ENCODE data around the gene JHY.

DNA sequence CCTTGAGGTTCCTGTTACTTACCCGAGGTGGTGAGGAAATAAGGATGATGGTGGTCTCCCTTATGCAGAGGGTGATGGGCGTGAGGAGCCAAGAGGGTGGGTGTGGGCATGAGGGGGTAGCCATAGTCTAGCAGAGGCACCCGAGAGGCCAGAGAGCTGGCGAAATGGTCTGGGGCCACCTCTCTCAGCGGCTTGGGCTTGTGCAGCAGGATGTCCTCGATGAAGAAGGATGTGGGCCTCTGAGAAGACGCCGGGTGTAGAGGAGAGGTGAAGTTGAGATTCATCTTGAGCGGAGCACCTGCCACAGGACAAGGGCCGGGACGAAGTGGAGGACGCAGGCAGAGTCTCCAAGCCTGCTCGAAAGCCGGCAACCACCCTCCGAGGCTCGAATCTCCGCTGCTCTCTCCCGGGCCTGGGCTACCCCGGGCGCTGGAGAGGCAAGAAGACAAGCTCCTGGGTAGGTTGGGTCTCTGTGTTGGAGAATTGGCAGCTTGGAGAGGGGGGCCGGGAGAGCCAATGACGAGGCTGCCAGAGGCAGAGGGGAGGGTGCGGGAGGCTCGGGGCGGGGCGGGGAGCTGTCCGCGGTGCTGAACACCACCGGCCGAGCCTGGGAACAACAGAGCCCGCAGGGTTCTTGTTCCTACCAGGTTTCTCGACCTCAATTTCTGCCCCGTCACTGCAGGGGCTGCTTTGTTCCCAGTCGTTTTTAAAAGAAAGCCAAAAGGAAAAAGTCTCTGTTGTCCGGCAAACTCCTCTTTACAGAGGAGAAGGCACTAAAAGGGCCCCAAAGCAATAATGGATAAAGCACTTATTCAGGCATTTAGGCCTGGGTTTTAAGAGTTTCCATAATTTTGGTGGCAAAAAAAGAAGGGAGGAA is 99.1 kb downstream of the JHY start, which contains the start of gene BSX:
- TF ChIP-seq POLR2A (IDR thresholded peaks at IDR 0.05) (no peak), CTCF (IDR thresholded peaks at IDR 0.05) (no peak)

Data from adrenal gland (tissue), 5 donors.